Fibroblast of skin of right quadriceps (primary cell): ENCODE results near the gene SLC9A9.
"Not testable (repeated sequence)": the region's sequence is repeated elsewhere in the genome, so short reads cannot be mapped to it uniquely, and the experiment has no call there.

ENCODE experiments used
- DNase-seq: peaks from one replicate; pipeline ENCODE4 v3.0.0-alpha.2; 2013

SLC9A9 gene

DNA sequence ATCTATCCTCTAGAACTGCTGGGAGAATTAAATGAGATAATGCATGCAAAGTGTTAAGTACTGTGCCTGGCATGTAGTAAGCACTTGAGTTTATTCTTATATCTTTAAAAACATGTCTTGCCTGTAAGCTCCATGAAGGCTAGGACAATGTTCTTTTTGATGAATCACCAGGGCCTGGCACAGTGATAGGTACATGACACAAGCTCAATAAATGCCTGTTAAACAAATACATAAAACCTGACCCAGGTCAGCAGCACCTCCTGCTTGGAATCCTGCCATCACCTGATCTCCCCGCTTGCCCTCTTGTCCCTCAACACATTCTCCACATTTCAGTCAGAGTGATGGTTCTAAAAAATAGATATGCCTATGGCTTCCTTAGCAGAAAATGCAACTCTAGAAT lies 541.9 kb downstream of the SLC9A9 start:
- no peak for DNase-seq

DNA sequence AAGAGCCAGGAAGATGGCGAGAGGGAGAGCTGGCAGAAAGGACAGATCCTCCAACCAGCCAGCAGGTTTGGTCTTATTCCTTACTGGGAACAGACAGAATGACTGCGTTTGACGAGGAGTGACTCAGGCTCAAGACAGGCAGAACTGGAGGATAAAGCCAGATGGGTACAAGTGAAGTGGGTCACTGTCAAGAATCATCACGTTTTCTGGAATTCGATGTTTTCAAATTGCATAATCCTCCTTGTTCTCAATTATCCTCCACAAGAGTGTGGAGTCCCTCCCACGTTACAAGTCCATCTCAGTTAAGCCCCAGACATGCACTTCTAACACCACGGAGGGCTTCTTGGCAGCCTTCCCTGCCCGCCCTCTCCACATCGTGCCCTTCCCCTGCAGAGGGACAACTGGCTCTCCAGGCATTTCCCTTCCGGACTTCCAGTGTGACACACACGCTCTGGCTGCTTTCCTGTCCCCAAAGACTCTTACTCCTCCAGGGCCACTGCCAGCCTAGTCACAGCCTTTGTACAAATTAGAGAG lies 545.6 kb downstream of the SLC9A9 start:
- peak; percentile 48 for DNase-seq

DNA sequence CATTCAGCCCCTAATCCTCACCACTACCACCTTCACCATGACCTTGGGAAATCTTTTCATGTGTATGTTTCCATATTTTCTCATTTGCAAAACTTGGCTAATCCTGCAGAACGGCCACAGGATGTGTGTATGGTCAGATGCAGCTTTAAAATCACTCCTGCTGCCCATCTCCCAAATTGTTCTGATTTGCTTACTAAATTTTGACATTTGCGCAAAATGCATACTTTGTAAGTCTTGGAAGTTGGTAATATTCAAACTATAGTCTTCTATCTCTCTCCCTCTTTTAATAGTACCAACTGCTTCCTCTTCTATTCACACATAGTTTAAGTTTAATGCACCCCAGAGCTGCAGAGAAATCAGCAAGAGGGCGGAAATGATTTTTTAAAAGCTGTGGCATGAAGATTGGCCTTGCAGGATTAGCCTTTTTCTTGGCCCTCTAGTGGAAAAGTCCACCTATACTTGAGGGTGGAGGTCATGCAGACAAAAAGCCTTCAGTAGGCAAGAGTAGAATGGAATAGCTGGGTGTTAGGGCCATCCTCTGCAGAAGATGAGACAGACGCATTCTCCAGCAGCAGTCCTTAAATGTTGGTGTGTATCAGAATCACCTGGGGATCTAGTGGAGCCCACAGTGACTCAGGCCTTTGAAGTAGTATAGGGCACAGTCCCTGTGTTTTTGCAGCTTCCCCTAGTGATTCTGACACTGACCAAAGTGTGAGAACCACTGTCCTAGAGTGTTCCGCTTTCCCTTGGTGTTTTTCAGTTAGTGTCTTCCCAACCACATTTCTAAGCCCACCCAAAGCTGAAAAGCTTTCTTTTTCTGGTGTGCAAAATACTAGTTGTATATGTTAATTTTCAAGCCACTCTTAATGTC lies 547.0 kb downstream of the SLC9A9 start:
- no peak for DNase-seq

DNA sequence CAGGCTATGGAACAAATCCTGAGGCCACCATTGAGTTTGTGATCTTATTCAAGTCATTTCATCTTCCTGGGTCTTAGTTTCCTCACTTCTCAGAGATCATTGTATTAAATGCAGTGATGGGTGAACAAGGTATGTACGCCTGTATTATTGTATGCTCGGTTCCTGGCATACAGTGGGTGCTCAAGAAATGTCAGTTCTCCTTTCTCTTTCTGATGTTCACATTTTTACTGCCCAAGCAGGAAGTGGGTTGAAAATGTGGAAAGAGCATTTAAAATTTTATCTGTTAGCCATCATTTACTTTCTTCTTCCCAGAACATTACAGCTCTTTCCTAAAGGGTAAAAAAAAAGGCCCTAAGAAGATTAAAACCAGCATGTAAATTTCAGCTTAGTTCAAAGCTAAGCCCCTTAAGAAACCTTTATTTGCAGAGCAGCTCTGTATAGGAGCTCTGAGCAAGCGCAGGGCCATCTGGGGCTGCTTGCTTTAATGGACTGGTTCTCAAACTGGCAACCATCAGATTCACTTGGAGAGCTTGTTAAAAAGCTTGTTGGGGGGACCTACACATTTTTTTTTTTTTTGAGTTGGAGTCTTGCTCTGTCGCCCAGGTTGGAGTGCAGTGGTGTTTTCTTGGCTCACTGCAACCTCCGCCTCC lies 549.3 kb downstream of the SLC9A9 start:
- no peak for DNase-seq

DNA sequence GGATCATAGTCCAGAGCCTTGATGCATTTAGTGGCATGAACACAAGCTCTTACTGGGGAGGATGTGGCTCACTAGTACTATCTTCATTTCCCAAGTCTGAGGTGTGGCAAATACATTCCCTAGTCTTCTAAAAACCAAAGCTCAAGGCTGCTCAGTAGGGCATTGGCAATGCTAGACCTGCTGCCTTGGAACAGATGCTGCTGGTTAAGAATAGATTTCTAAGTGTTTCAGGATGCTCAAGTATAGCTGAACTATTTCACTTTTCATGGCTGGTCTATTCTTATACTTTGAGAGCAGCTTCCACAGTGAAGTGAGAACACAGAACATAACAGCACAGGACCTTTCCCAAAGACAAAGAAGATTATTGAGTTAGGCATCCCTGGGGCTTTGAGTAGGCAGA lies 549.9 kb downstream of the SLC9A9 start:
- DNase-seq: no peak

DNA sequence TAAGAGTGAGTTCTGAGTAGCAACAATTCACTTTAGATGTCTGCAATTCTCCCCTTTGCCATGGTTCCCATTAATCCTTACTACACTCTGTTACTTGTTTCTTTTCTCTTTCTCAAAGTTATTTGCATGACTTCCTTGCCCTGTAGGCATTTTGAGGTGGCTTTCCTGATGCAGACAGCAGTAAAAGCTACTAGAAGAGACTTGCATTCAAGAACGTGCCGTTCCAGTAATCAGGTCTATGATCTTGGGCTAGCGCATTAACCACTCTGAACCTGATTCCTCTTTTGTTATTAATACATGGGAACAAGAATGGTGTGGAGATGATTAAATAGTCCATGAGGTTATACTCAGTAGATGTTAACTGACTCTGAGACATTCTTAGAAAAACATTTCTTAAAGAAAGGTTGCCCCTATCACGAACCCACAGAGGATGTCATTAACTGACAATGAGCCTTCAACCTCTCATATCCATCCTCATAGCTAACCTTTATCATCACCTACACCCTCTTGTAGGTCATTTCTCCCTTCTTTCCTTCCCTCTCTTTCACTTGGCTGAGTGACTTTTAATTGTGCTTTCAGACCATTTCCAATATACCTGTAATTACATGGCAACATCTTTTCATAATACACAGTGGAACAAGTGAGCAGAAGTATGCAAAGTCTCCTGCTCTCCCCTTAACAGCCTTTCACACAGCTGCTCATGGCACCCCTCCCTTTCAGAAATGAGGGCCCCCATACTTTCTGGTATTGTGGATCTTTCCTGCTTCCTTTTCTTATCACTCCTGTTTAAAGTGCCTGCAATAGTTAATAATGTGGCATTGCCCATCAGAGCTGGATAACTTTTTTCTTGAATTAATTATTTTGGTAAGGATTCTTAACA lies 552.8 kb downstream of the SLC9A9 start:
- no peak for DNase-seq

DNA sequence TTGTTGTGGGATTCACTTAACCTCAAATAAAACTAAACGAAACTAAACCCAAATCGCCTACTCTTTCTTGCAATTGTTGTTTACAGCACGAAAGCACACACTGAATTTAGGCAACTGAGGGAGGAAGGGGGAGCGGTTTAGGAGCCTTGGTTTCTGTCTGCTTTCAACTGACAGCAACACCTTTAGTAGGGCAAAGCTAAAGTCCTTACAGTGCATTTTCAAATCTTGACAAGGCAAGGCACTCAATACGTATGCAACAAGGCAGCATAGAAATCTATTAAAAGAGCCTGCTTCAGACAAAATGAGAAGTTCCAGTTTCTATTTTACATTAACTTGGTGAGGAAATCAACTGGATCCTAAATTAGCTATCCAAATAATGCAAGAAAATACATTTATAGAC lies 554.1 kb downstream of the SLC9A9 start:
- no peak for DNase-seq

DNA sequence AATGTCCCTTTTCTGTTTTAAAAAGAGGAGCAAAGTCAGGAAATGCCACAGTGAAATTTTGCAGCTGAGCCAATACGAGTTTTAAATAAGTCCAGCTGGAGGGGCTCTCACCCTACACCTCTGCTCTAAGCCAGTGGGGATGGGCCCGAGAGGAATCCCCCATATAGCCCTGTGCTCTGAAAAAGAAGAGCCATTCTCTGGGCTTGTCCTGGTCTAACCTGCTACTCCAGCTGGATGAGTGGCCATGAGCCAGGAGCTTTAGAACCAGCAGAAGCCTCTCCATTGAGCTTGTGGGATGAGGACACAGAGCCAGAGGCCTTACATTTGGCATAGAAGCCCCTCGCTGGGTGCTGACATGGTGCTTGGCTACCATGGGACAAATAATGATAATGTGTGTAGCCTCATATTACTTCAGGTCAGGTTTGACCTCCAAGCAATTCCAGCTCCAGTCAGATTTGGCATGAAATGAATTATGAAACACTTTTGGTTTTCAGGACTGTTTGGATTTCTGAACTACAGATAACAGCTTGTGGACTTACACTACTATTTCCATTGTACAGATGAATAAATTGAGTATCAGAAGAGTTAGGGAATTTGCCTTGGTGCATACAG lies 556.3 kb downstream of the SLC9A9 start:
- DNase-seq: no peak

DNA sequence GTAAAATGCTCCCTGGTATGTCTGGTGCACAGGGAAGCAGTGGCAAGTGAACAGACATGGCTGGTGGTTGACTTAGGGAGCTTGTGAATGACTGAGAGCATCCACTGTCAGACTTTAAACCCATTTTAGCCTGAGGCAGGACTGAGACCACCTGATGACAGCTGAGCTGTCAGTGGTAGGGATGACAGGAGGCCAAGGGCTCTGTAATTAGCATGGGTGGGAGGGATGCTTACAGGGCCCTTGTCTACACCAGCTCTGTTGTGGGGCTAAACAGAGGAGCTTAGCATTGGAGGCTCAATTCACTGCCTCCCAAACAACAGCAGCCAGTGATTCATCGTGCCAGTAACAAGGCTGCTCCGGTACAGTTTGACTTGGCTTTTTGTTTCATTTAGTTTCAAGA lies 559.3 kb downstream of the SLC9A9 start:
- DNase-seq: no peak

DNA sequence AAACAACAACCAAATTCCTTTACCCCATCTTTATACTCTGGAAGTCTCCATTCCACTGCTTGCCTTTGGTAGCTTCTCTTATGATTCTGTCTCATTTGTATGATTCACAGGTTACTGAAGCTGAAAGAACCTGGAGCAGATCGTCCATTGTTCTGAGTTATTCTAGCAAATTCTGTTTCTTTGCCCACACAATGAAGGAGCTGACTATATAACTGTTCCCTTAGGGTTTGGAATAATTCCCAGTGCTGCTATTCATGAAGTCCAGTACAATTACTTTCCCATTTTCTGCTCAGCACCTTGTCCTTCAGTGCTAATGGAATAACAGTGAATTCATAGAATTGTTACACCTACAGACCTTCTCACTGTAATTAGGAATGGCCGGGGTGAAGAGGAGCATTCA lies 560.9 kb downstream of the SLC9A9 start:
- DNase-seq: no peak

DNA sequence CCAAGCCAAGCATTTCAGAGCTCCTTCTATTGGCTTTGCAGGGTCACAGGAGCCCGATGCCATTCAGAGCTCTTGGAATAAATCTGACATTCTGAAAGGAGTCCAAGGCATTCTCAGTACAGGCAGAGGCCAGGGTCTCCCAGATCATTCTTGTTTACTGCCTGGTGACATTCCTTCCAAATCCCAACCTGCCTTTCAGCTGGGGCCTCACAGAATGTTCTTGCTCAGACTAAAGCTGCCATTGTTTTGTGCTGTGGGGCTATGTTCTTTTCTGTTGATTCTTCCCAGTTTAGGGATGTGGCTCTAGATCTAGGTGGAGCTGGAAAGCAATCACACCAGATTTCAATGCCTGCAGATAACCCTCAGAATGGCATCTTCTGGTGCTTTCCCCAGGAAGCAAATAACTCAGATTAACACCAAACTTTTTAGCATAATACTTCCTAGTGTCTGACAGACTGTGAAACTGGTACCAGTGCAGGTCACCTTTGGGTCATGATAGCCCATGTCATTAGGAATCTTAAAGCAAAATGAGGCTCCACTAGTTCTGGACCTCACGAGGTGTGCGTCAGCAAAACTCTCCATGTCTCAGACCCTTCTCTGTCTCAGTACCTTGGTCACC lies 561.8 kb downstream of the SLC9A9 start:
- DNase-seq: no peak

DNA sequence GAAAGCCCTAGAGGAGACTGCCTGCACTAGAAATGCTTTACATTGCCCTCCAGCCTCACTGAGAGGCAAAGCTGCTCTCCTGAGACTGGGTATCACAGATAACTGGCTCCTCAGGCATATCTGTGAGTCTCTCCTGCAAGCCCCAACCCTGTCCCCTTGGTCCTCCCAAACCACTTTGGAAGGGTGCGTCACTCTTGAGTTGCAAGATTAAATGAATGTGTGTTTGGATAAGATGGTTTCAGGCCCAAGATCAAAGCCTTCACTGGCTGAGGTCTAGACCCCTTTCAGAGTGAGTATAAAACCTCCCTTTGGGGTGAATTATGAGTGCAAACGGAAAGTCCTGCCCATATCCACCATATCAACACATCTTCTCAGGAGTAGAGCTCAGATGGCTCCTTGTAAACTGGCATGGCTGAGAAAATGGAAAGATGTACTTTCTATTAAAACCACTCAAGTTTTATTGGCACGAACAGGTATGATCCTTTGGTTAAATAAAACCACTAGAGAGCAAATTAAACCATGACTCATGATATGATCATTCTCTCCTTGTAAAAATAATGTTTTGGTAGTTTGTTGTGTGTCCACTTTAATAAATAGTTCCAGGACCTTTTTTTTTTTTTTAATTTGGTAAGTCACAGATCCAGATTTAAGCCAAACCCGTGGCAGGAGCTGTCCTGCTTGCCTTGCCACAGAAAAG lies 564.7 kb downstream of the SLC9A9 start:
- DNase-seq: no peak

DNA sequence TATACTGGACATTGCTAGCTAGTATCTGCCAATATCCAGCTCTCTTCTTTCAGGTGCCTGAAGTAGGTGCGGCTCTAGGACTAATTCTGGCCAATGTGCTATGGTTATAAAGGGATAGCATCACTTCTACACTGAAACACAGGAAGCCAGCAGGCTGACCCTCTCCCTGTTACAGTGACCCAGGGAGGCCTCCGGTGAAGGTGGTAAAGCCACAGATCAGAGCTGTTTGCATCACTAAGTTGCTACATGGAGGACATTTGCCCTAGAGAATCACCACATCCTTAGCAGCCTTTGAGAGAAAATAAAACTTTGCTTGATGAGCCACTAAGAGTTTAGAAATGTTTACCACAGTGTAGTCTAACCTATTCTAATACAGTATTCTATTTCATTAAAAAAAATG lies 567.3 kb downstream of the SLC9A9 start:
- no peak for DNase-seq

DNA sequence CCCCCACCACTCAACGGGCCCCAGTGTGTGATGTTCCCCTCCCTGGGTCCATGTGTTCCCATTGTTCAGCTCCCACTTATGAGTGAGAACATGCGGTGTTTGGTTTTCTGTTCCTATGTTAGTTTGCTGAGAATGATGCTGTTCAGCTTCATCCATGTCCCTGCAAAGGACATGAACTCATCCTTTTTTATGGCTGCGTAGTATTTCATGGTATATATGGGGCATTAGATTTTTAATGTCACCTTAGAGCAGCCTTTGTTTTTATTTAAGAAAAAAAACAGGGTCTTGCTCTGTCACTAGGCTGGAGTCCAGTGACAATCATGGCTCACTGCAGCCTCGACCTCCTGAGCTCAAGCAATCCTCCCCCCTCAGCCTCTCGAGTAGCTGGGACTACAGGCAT lies 568.7 kb downstream of the SLC9A9 start:
- not testable (repeated sequence) for DNase-seq

DNA sequence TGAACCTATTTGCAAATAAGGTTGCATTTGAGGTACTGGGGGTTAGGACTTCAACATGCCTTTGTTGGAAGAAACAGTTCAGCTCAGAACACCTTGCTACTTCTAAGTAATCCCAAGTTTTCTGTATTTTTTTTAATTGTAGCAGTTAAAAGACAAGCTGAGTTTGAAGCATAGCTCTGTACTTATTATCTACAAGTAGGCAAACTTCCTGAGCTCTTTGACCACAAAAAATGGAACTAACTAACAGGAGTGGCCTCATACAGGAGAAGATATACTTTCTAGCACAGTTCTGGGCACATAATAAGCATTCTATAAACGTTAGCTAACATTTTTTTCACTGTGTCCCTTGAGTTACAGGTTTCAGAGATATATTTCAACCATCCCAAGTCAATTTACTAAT lies 569.5 kb downstream of the SLC9A9 start:
- no peak for DNase-seq

DNA sequence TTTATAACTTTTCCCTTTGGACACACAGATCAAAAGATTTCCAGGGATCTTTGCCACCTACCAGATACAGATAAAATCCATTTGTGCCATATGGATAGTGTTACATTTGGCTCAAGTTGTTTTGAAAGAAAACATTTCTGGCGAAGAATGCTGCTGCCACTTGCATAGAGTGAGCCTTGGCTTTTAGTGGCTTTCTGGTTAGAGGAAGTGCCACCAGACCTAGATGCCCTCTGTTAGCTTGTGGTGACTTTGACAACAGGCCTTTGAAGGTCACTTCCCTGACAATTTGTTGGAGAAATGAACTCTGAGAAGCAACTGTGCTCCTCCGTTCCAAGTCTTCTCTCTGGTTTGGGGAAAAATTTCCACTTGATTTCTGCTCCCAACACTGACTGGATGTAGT lies 570.7 kb downstream of the SLC9A9 start:
- no peak for DNase-seq

DNA sequence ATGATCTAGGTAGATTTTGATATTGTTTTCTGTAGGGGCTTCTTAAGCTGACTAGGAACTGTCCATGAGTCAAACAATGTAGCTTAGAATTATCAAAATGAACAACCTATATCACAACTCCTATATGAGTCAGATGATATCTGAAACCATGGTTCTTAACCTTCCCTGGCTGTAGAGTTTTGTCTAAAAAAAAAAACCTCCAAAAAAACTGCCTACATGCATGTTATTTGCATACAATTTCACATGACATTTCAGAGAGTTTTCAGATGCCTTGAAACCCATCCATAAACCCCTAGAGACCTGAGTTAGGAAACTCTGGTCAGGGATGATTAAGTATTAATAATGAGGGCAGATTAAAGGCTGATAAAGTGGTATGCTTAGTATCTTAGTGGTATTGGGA lies 571.7 kb downstream of the SLC9A9 start:
- DNase-seq: peak; percentile 4

DNA sequence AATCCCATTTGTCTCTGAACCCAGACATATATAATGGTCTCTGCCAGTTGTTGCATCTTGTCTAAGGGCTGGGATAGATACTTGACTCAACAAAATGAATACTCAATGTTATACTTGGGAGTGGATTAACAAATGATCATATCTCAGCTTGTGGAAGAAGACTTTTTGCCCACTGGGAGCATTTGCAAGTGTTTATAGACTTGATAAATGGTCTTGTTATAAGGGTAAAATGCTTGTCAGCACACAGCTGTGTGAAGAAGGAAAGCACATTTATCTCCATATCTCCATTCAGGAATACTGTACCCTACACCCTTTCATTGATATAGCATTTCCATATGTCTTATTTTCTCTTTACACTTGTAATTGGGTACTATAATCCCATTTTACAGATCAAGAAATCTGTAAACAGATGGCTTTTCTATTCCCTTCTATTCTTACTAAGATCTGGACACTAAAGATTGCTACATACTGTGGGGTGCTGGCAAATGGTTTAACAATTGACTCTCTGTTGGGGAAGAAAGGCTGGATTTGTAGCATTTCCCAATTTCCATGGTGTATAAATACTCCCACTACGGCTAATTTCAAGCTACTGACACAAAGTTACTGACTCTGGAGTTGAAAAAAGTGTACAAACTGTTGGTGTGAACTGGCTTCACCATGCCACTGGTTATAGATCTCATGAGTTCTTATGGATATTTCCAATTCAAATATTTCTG lies 574.1 kb downstream of the SLC9A9 start:
- DNase-seq: no peak

DNA sequence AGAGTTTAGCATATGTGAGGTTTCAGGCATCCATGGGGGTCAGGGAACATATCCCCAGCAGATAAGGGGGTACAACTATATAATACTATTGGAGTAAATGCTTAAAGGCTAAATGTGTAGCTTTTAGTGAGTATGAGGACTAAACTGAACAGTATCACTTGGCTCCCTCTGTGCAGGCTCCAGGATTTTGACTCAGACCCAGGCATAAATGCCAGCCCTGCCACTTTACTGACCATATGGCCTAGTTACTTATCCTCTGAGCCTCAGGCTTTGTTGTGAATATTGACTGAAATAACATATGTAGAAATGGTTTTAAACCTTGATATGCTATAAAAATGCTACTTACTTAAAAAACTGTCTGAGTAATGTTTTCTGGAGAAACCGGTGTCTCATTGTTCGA lies 577.1 kb downstream of the SLC9A9 start:
- DNase-seq: no peak

DNA sequence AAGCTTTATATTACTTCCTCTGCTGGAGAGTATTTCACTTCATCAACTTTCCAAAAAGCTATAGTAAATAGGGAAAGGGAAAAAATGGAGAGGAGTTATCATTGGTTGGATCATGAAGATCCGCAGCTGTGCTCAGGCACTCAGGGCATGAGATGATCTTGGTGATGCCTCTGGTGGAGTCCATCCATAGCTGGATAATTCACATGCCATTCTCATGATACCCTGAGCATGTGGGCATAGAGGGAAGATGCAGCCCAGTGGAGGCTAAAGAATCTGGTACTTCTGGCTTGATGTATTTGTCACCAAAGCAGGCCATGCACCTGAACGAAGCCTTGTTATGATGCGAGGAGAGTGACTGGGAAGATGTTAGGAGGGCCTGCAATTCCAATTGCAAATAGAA lies 578.5 kb downstream of the SLC9A9 start:
- DNase-seq: no peak

DNA sequence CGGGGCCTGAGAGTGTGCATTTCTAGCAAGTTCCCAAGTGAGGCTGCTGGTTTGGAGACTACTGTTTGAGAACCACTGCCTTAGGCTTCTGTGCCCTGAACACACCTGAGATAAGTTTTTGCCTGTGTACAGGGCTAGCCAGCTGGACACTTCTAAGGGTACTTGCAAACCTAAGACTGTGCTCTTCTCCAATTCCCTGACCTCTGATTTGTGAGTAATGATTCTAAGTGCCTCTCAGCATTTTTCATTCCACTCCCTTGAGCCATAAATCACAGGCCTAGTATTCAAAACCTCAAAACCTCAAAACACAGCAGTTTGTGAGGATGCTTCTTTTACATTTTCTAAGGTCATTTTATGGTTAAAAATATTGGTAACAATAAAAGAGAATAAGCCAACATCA lies 580.3 kb downstream of the SLC9A9 start:
- peak; percentile 32 for DNase-seq
